ENCODE measurements around the gene ARL8B. TPM values are rescaled to one million over a fixed set of nuclear protein-coding genes. Genes with fewer than 3 reads are reported as not detected.

The ARL8B gene
- total RNA-seq, 1 donor from 2014 or later = 43.5 TPM

DNA sequence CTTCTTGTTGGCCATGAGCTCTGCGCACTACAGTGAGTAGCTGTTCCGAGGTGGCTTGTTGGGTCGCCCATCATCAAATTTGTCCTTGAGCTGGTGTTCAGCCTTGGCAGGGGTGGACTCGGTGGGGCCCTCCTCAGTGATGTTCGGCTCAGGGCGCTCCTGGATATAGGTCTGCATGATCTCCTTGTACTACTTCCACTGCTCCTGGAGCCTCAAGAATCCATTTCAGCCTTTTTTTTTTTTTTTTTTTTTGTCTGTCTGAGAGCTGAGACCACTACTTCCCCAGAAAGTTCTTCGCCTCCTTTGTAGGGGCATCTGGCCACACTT lies 39.3 kb upstream of the ARL8B start:
- Mint-ChIP-seq H3K27me3 (no peaks in the 10 kb centered on the region), H3K4me1 (ENCODE audit: unreplicated experiment) (peaks cover 7% of the 10 kb centered on the region), H3K27ac (no peak overlapping the region), H3K9me3 (no peaks in the 10 kb centered on the region), H3K4me3 (no peak overlapping the region), H3K36me3 (no peaks in the 10 kb centered on the region)
- no peak for DNase-seq (ENCODE audit: extremely low spot score, unreplicated experiment)
- TF ChIP-seq, protein P1, sequence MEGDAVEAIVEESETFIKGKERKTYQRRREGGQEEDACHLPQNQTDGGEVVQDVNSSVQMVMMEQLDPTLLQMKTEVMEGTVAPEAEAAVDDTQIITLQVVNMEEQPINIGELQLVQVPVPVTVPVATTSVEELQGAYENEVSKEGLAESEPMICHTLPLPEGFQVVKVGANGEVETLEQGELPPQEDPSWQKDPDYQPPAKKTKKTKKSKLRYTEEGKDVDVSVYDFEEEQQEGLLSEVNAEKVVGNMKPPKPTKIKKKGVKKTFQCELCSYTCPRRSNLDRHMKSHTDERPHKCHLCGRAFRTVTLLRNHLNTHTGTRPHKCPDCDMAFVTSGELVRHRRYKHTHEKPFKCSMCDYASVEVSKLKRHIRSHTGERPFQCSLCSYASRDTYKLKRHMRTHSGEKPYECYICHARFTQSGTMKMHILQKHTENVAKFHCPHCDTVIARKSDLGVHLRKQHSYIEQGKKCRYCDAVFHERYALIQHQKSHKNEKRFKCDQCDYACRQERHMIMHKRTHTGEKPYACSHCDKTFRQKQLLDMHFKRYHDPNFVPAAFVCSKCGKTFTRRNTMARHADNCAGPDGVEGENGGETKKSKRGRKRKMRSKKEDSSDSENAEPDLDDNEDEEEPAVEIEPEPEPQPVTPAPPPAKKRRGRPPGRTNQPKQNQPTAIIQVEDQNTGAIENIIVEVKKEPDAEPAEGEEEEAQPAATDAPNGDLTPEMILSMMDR (conservative IDR thresholded peaks at IDR 0.05) = no peak

DNA sequence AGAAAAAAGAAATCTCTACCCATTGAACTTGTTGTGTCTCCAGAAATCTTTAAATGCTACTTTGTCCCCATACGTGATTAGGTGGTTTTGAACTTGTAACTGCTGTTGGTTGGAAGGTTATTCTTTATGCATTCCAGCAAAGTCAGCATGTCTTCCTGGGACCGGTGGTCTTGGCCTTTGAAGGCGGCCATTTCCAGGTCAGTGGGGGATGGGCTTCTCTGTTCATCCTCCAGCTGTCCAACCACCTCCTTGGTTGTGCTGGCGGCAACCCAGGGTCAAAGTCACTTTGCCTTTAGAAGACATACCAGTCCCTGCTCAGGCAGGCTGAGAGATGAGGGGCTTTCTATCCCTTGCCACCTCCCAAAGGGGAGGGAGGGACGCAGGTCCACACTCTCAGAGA lies 37.9 kb upstream of the ARL8B start:
- Mint-ChIP-seq H3K4me1 (ENCODE audit: unreplicated experiment) (peaks cover 7% of the 10 kb centered on the region), H3K9me3 (no peaks in the 10 kb centered on the region), H3K4me3 (no peak overlapping the region), H3K36me3 (no peaks in the 10 kb centered on the region), H3K27me3 (no peaks in the 10 kb centered on the region), H3K27ac (no peak overlapping the region)
- TF ChIP-seq, protein P1 (conservative IDR thresholded peaks at IDR 0.05) = no peak
- DNase-seq (ENCODE audit: extremely low spot score, unreplicated experiment) = no peak

DNA sequence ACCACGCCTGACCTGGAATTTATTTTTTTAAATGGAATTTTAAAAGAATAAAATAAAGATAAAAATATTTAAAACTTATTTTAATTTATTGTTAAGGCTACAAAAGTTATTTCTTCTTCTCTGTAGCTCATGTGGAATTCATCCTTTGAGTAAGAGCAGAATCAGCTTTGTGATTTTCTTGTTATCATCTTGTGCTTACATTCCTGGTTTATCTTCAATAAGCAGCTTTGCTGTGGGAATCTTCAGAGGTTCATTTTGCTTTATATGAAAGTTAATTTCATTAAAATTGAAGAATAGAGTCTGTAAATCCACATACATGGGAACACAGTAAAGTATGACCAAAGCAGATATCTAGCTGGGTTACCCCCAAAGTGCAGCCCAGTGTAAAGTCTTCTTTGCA lies 35.4 kb upstream of the ARL8B start:
- Mint-ChIP-seq H3K36me3 (no peaks in the 10 kb centered on the region), H3K4me1 (ENCODE audit: unreplicated experiment) (peaks cover 10% of the 10 kb centered on the region), H3K4me3 (no peak overlapping the region), H3K27me3 (no peaks in the 10 kb centered on the region), H3K27ac (no peak overlapping the region), H3K9me3 (no peaks in the 10 kb centered on the region)
- DNase-seq (ENCODE audit: extremely low spot score, unreplicated experiment) = no peak
- TF ChIP-seq, protein P1 (conservative IDR thresholded peaks at IDR 0.05) = no peak

DNA sequence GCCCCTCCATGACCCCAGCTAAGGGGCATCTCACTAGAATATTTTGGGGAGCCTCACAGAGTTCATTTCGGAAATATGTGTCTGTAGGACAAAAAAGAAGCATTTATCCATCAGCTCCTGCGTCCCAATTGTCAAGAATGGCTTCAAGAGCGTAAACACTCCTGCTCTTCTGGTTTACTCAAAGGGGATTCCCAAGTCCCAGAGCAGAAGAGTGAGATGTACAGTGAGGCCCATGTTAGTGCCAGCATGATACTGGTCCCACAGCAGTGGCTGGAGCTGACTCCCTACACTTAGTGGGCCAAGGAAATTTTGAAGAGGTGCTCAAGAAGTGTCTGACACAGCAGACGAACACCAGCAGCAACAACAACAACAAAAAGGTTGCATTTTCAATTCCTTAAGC lies 34.9 kb upstream of the ARL8B start:
- H3K27me3 Mint-ChIP-seq = peaks cover 2% of the 10 kb centered on the region
- TF ChIP-seq, protein P1 (conservative IDR thresholded peaks at IDR 0.05) = no peak
- DNase-seq (ENCODE audit: extremely low spot score, unreplicated experiment) = no peak
- no peak overlapping the region for H3K4me3 Mint-ChIP-seq
- no peaks in the 10 kb centered on the region for H3K36me3 Mint-ChIP-seq
- H3K9me3 Mint-ChIP-seq = no peaks in the 10 kb centered on the region
- H3K4me1 Mint-ChIP-seq (ENCODE audit: unreplicated experiment) = peaks cover 7% of the 10 kb centered on the region
- H3K27ac Mint-ChIP-seq = no peak overlapping the region

DNA sequence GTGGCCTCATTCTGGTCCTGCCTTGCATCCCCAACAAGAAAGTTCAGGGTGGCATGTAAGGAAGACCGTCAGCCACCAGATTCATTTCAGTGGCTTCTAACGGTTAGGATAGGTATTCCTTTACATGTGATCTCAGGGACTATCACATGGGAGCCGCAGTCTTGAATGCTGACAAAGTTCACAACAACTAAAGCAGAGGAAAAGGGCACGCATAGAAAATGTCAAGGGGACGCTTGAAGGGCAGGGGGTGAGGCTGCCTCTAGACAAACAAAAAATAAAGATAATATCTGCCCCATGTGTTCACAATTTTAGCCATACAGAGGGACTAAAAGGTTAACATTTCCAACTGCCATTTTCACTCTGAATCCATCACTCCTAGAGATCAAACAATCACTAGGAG lies 31.9 kb upstream of the ARL8B start:
- no peaks in the 10 kb centered on the region for H3K9me3 Mint-ChIP-seq
- TF ChIP-seq, protein P1 (conservative IDR thresholded peaks at IDR 0.05) = no peak

DNA sequence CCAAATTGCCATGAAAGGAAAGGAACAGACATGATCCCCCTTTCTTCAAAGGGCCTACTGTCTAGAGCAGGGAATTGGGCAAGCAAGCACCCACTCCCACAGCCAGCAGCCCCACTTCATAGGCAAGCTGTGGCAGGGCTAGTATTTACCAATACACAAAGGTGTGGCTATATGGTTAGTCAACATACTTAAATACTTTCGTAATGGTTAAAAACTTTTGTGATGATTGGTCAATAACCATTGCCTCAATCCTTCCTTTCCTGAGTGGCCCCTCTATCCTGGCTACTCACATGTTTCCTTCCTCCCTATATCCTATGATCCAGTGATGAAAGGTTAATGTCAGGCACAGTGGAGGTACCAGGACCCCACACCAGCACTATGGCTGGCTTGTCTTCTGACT lies 30.1 kb upstream of the ARL8B start:
- H3K27ac Mint-ChIP-seq = no peak overlapping the region
- TF ChIP-seq, protein P1 (conservative IDR thresholded peaks at IDR 0.05) = no peak
- H3K36me3 Mint-ChIP-seq = no peaks in the 10 kb centered on the region
- H3K9me3 Mint-ChIP-seq = no peaks in the 10 kb centered on the region
- peaks cover 16% of the 10 kb centered on the region for H3K4me1 Mint-ChIP-seq (ENCODE audit: unreplicated experiment)
- DNase-seq (ENCODE audit: extremely low spot score, unreplicated experiment) = no peak
- H3K27me3 Mint-ChIP-seq = peaks cover 24% of the 10 kb centered on the region
- H3K4me3 Mint-ChIP-seq = no peak overlapping the region

More for the DNA sequence above, 31.9 kb upstream of the ARL8B start:
- peaks cover 14% of the 10 kb centered on the region for H3K27me3 Mint-ChIP-seq
- no peak for DNase-seq (ENCODE audit: extremely low spot score, unreplicated experiment)
- peaks cover 7% of the 10 kb centered on the region for H3K4me1 Mint-ChIP-seq (ENCODE audit: unreplicated experiment)
- no peaks in the 10 kb centered on the region for H3K36me3 Mint-ChIP-seq
- H3K4me3 Mint-ChIP-seq = no peak overlapping the region
- no peak overlapping the region for H3K27ac Mint-ChIP-seq

Measured in type B pancreatic cell (in vitro differentiated cells).